GM12878 (cell line): ENCODE results near the gene ZSCAN20. TPM values are rescaled to one million over a fixed set of nuclear protein-coding genes. Genes with fewer than 3 reads are reported as not detected.

Experiments
- ATAC-seq: fragments of 200-7000 bp; cut with Tn5 transposase; 3 replicates; pipeline ENCODE4 v1.9.1; 2020; ENCODE audit warnings: mild to moderate bottlenecking, moderate library complexity
- BruUV-seq: library from RNA; stranded (reverse); fragments of 400-500 nt; replicated peaks from 2 replicates; lab custom pipeline; 2021; lab: Mats Ljungman, UMichigan
- CTCF ChIA-PET: fragments of 300-600 bp; sonication (Branson Sonifier 250); formaldehyde crosslinking; extraction: SDS; loops from one replicate; lab custom pipeline; 2021; ENCODE audit warnings: inconsistent platforms; lab: Yijun Ruan, JAX
- POLR2A ChIA-PET: fragments of 350-600 bp; formaldehyde crosslinking; extraction: SDS; loops from one replicate; lab custom pipeline; 2021; ENCODE audit warnings: inconsistent platforms; lab: Charles Lee
- RAD21 ChIA-PET: fragments of 300-600 bp; sonication (Branson Sonifier 250); formaldehyde crosslinking; loops from one replicate; lab custom pipeline; 2023; ENCODE audit warnings: antibody characterized with exemption; ENCODE audit not compliant: unreplicated experiment; lab: Charles Lee
- SMC1A ChIA-PET: fragments of 300-600 bp; sonication (Branson Sonifier 250); formaldehyde crosslinking; loops from one replicate; lab custom pipeline; 2023; ENCODE audit not compliant: unreplicated experiment, uncharacterized antibody; lab: Charles Lee
- DNase-seq: peaks from one replicate; pipeline ENCODE4 v3.0.0-alpha.2; 2011; ENCODE audit warnings: low read depth, low spot score
- FAIRE-seq: peaks from 3 replicates; lab custom pipeline; 2011; peaks lifted over from hg19 to GRCh38; lab: Jason Lieb, UNC
- H2AFZ ChIP-seq: 2 replicates; pipeline ENCODE4 v1.6.0; 2011; ENCODE audit warnings: low read depth, low read length, control low read depth; ENCODE audit not compliant: control insufficient read depth
- H3K27ac ChIP-seq: 2 replicates; pipeline ENCODE4 v1.5.1; 2011; ENCODE audit warnings: control low read depth; ENCODE audit not compliant: control insufficient read depth, insufficient read depth
- H3K27me3 ChIP-seq, 2 experiments: replicated peaks in 1 of 2; 2 replicates each; pipeline versions ENCODE4 v1.6.0 to v1.6.1; 2011; ENCODE audit warnings: low read length in 1 of 2; ENCODE audit not compliant: control insufficient read depth in 2 of 2, insufficient read depth in 2 of 2
- H3K36me3 ChIP-seq, 2 experiments: 2 replicates each; pipeline ENCODE4 v1.5.1; 2011; ENCODE audit warnings: low read length in 1 of 2; ENCODE audit not compliant: control insufficient read depth in 2 of 2, insufficient read depth in 2 of 2
- H3K4me1 ChIP-seq: 2 replicates; pipeline ENCODE4 v1.6.1; 2011; ENCODE audit warnings: mild to moderate bottlenecking, low read length, moderate library complexity, mixed read lengths; ENCODE audit not compliant: control insufficient read depth, insufficient read depth
- H3K4me2 ChIP-seq: 2 replicates; pipeline ENCODE4 v1.6.0; 2011; ENCODE audit warnings: control low read depth; ENCODE audit not compliant: control insufficient read depth, insufficient read depth
- H3K4me3 ChIP-seq: fragments of 200-600 bp; sonication (generic); 2 replicates; pipeline ENCODE4 v1.5.1; 2016
- H3K79me2 ChIP-seq: 2 replicates; pipeline ENCODE4 v1.6.0; 2011; ENCODE audit warnings: low read length; ENCODE audit not compliant: control insufficient read depth, insufficient read depth
- H3K9ac ChIP-seq: 2 replicates; pipeline ENCODE4 v1.8.0; 2011; ENCODE audit warnings: low read length, control low read depth, mixed read lengths; ENCODE audit not compliant: control insufficient read depth, insufficient read depth
- H3K9me3 ChIP-seq: replicated peaks from 3 replicates; pipeline ENCODE4 v1.5.1; 2011; ENCODE audit warnings: mild to moderate bottlenecking, low read length; ENCODE audit not compliant: control insufficient read depth, insufficient read depth
- H4K20me1 ChIP-seq: 2 replicates; pipeline ENCODE4 v1.6.0; 2011; ENCODE audit not compliant: control insufficient read depth, insufficient read depth
- ATF7 ChIP-seq: fragments of 450-650 bp; IDR thresholded peaks from 2 replicates; pipeline ENCODE4 v1.6.1; 2016; ENCODE audit warnings: low read depth, mild to moderate bottlenecking
- BCL11A ChIP-seq: IDR thresholded peaks from 2 replicates; pipeline ENCODE4 v1.6.1; 2011; ENCODE audit warnings: low read depth, low read length
- DPF2 ChIP-seq: fragments of 450-650 bp; IDR thresholded peaks from 2 replicates; pipeline ENCODE4 v1.6.1; 2017; ENCODE audit warnings: mild to moderate bottlenecking
- IKZF2 ChIP-seq, 2 experiments: fragments of 450-650 bp; IDR thresholded peaks; 2 replicates each; pipeline ENCODE4 v1.6.1; 2017; ENCODE audit warnings: mild to moderate bottlenecking in 2 of 2, moderate library complexity in 2 of 2
- JUNB ChIP-seq: IDR thresholded peaks from 2 replicates; pipeline ENCODE4 v1.6.1; 2016; ENCODE audit warnings: antibody characterized with exemption, mild to moderate bottlenecking
- MEF2B ChIP-seq: fragments of 450-650 bp; IDR thresholded peaks from 2 replicates; pipeline ENCODE4 v1.6.1; 2018; ENCODE audit warnings: mild to moderate bottlenecking, moderate library complexity; ENCODE audit not compliant: partially characterized antibody, poor library complexity, severe bottlenecking
- MTA2 ChIP-seq: fragments of 450-650 bp; IDR thresholded peaks from 2 replicates; pipeline ENCODE4 v1.6.1; 2016; ENCODE audit warnings: low read depth, mild to moderate bottlenecking, moderate library complexity
- NFIC ChIP-seq: IDR thresholded peaks from 2 replicates; pipeline ENCODE4 v1.6.1; 2012; ENCODE audit warnings: low read depth, mild to moderate bottlenecking, inconsistent platforms, low read length, moderate library complexity
- PML ChIP-seq: IDR thresholded peaks from 2 replicates; pipeline ENCODE4 v1.6.1; 2012; ENCODE audit warnings: low read length, inconsistent platforms
- RUNX3 ChIP-seq: IDR thresholded peaks from 2 replicates; pipeline ENCODE4 v1.6.1; 2012; ENCODE audit warnings: low read length, inconsistent platforms
- SRF ChIP-seq, 2 experiments: IDR thresholded peaks; 2 replicates each; pipeline ENCODE4 v1.6.1; 2011; ENCODE audit warnings: low read depth in 2 of 2, low read length in 2 of 2, mild to moderate bottlenecking in 1 of 2, moderate library complexity in 1 of 2
- ZNF384 ChIP-seq: IDR thresholded peaks from 2 replicates; pipeline ENCODE4 v1.6.1; 2012; ENCODE audit warnings: low read depth, mild to moderate bottlenecking, low read length, improper control_type of control experiment, borderline replicate concordance
- WGBS: methylation state at CpG from one replicate; pipeline ENCODE4 v1.1.6; 2016; ENCODE audit warnings: low lambda C conversion rate; ENCODE audit not compliant: insufficient replicate concordance, insufficient coverage; ENCODE audit errors: missing lambda C conversion rate; 5-methylcytosine and 5-hydroxymethylcytosine counted together
- in situ Hi-C: fragments of 300-500 bp; cut with MboI; formaldehyde crosslinking; loops from 9 replicates; pipeline ENCODE4 v1.14.3; 2018; ENCODE audit warnings: mixed read lengths
- intact Hi-C: fragments of 100-400 bp; cut with micrococcal nuclease; formaldehyde crosslinking; loops from one replicate; pipeline ENCODE4 v1.14.2; 2022; ENCODE audit not compliant: unreplicated experiment
- polyA plus RNA-seq, 11 experiments: library from polyadenylated mRNA; depleted of rRNA in 4 of 11; unstranded in 6 of 11; stranded (reverse) in 5 of 11; fragments of >200 nt; fragmentation: Nextera tagmentation in 4 of 11; fragmentation: Illumina TruSeq in 1 of 11; extraction: Ambion mirVana in 4 of 11; extraction: Trizol in 1 of 11; gene quantifications; 1 replicate in 1 of 11; 2 replicates in 10 of 11; pipeline versions ENCODE4 v1.2.1 to v1.2.3, GENCODE V29; 2011 to 2016; ENCODE audit warnings: inconsistent platforms in 2 of 11, missing spikeins in 2 of 11, low read depth in 1 of 11
- total RNA-seq, 4 experiments: library from RNA; depleted of rRNA in 3 of 4; stranded (reverse); fragments of >200 nt in 3 of 4; fragmentation: Illumina TruSeq in 1 of 4; extraction: Trizol in 1 of 4; gene quantifications; 2 replicates each; pipeline versions ENCODE4 v1.2.1 to v1.2.3, GENCODE V29; 2013 to 2021

ZSCAN20 gene
- total and polyA plus RNA-seq, 10 of the 15 experiments (the other 5 are each of a cell fraction or from before 2014, with no cell fraction given): 0.35 to 5.1 (median 2.4) TPM

DNA sequence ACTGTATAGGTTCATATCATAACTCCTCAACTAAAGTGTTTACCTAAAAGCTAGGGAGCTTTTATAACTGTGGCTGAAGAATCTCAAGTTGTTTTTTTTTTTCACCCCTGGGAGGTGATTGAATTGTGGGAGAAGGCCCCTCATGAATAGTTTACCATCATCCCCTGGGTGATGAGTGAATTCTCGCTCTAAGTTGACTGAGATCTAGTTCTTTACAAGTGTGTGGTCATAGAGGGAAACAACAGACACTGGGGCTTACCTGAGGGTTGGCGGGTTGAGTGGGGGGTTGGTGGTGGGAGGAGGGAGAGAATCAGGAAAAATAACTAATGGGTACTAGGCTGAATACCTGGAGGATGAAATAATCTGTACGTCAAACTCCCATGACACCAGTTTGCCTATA, 7.9 kb upstream of the ZSCAN20 start:
- H4K20me1 ChIP-seq: no peaks in the 10 kb centered on the region
- in situ Hi-C loops (no loop called here), intact Hi-C loops (no loop called here)
- no peak overlapping the region for H2AFZ ChIP-seq
- DNase-seq: no peak
- H3K4me1 ChIP-seq: peaks cover 45% of the 10 kb centered on the region
- POLR2A ChIA-PET: interaction anchor here (0.6 kb wide), 1 partner anchor 115 kb away, joined by 4 read pairs; no protein-coding TSS in a partner anchor
- FAIRE-seq: no peak
- 0 out of 3 replicates have a peak, but pooled peaks have one; percentile 8 for ATAC-seq
- H3K36me3 ChIP-seq: no peaks in the 10 kb centered on the region
- WGBS: 82% methylated on average over 3 of the region's 3 CpGs
- SMC1A ChIA-PET: interaction anchor here (8.8 kb wide), 1 partner anchor 7 kb away, joined by 112 read pairs; no protein-coding TSS in a partner anchor
- TF ChIP-seq ZNF384 (peak; percentile 46; the same call in 1 of the 2 replicates), PML (no peak), MTA2 (peak; percentile 35; the same call in 1 of the 2 replicates), IKZF2 (IDR thresholded peaks at IDR 0.05) (peak in 1 of 2 experiments; percentile 22; a peak in 1 of 4 replicates), JUNB (peak; percentile 42), RUNX3 (peak; percentile 69), DPF2 (no peak), SRF (IDR thresholded peaks at IDR 0.05; ENCODE audit: low read depth in 2 of 2, low read length in 2 of 2) (no peak), NFIC (0 out of 2 replicates have a peak, but pooled peaks have one; percentile 27), BCL11A (peak; percentile 36; the same call in 1 of the 2 replicates), MEF2B (peak; percentile 73), ATF7 (peak; percentile 13; the same call in 1 of the 2 replicates)
- no peaks in the 10 kb centered on the region; the same call in 1 of the 2 replicates for H3K79me2 ChIP-seq
- no TSS peak for BruUV-seq
- no peaks in the 10 kb centered on the region for H3K27me3 ChIP-seq
- H3K9ac ChIP-seq: no peak overlapping the region
- H3K4me2 ChIP-seq: no peak overlapping the region
- RAD21 ChIA-PET: no interaction called here
- H3K4me3 ChIP-seq: no peak overlapping the region
- CTCF ChIA-PET: interaction anchor here (0.6 to 1.6 kb wide), 2 partner anchors 9 to 337 kb away, joined by 3 to 6 read pairs; no protein-coding TSS in a partner anchor
- no peaks in the 10 kb centered on the region for H3K9me3 ChIP-seq
- peak overlapping the region; percentile 20; the same call in 1 of the 2 replicates for H3K27ac ChIP-seq
